ENCODE data around the gene PRPF4. TPM values are rescaled to one million over a fixed set of nuclear protein-coding genes. Genes with fewer than 3 reads are reported as not detected.

The PRPF4 gene
- total RNA-seq (2022; extraction: Qiagen RNA extraction; ENCODE audit: low read depth), result 52.6 to 56.0 TPM (median 55.0 TPM) in 5 replicates

GRCh38 chr9:113275157-113276131, at the start of gene PRPF4, which contains the start of gene CDC26:
Gene PRPF4 (plus strand): TSS chr9:113275658. CDS start chr9:113275744, 86 bp downstream.
Gene CDC26 (minus strand): TSS chr9:113275572. CDS start chr9:113272507, 3,065 bp downstream.

GRCh38 chr9:113302792-113303418, 27.4 kb downstream of the PRPF4 start, which contains the start of gene RNF183:
Gene RNF183 (minus strand): TSS chr9:113303376. CDS start chr9:113298184, 5,192 bp downstream.

GRCh38 chr9:113340011-113340699, 64.7 kb downstream of the PRPF4 start, which contains the start of gene WDR31:
Gene WDR31 (minus strand): TSS chr9:113340275. CDS start chr9:113332022, 8,253 bp downstream.

Other genes with a start within 250 kb of the PRPF4 start
- gene ZFP37, start 218.9 kb upstream of the PRPF4 start, total RNA-seq (2022; extraction: Qiagen RNA extraction; ENCODE audit: low read depth), result 1.3 to 2.5 TPM (median 2.0 TPM) in 5 replicates
- gene SLC31A2, start 124.7 kb upstream of the PRPF4 start, total RNA-seq (2022; extraction: Qiagen RNA extraction; ENCODE audit: low read depth), result 6.4 to 8.4 TPM (median 7.6 TPM) in 5 replicates
- gene FKBP15, start 54.4 kb upstream of the PRPF4 start, total RNA-seq (2022; extraction: Qiagen RNA extraction; ENCODE audit: low read depth), result 16.0 to 19.2 TPM (median 16.5 TPM) in 5 replicates
- 18.8 to 21.9 TPM (median 20.6 TPM) in 5 replicates for gene SLC31A1, start 54.1 kb upstream of the PRPF4 start, total RNA-seq (2022; extraction: Qiagen RNA extraction; ENCODE audit: low read depth)
- gene CDC26, start 86 bp upstream of the PRPF4 start, total RNA-seq (2022; extraction: Qiagen RNA extraction; ENCODE audit: low read depth), result 45.6 to 60.1 TPM (median 47.4 TPM) in 5 replicates
- gene RNF183, start 27.7 kb downstream of the PRPF4 start, total RNA-seq (2022; extraction: Qiagen RNA extraction; ENCODE audit: low read depth), result 0.19 TPM in 1 of 5 replicates, not detected in the others
- 0.69 to 1.4 TPM (median 1.2 TPM) in 5 replicates for gene WDR31, start 64.6 kb downstream of the PRPF4 start, total RNA-seq (2022; extraction: Qiagen RNA extraction; ENCODE audit: low read depth)
- 0.24 TPM in 1 of 5 replicates, not detected in the others for gene BSPRY, start 73.9 kb downstream of the PRPF4 start, total RNA-seq (2022; extraction: Qiagen RNA extraction; ENCODE audit: low read depth)
- 19.3 to 25.9 TPM (median 23.8 TPM) in 5 replicates for gene HDHD3, start 101.3 kb downstream of the PRPF4 start, total RNA-seq (2022; extraction: Qiagen RNA extraction; ENCODE audit: low read depth)
- 11.5 to 16.5 TPM (median 15.3 TPM) in 5 replicates for gene ALAD, start 125.6 kb downstream of the PRPF4 start, total RNA-seq (2022; extraction: Qiagen RNA extraction; ENCODE audit: low read depth)
- gene POLE3, start 135.0 kb downstream of the PRPF4 start, total RNA-seq (2022; extraction: Qiagen RNA extraction; ENCODE audit: low read depth), result 93.7 to 121 TPM (median 107 TPM) in 5 replicates
- gene C9orf43, start 135.1 kb downstream of the PRPF4 start, total RNA-seq (2022; extraction: Qiagen RNA extraction; ENCODE audit: low read depth), result 0.35 to 0.59 TPM (median 0.51 TPM) in 5 replicates
- 19.9 to 24.9 TPM (median 24.4 TPM) in 5 replicates for gene RGS3, start 188.1 kb downstream of the PRPF4 start, total RNA-seq (2022; extraction: Qiagen RNA extraction; ENCODE audit: low read depth)